Mucosa of rectum (tissue), 2 donors: Measurements from ENCODE around the gene CAMTA1.
A peak's percentile ranks its signal among the peaks of the same experiment; 100 is the strongest.

Source experiments
- H3K27ac ChIP-seq, 2 donors: one replicate each; pipeline ENCODE4 v1.7.0; 2013; ENCODE audit warnings: inconsistent platforms in 2 of 2, low read depth in 2 of 2, low read length in 2 of 2
- H3K27me3 ChIP-seq, 2 donors: one replicate each; pipeline ENCODE4 v1.7.0; 2013; ENCODE audit warnings: low read length in 2 of 2; ENCODE audit not compliant: control insufficient read depth in 2 of 2, insufficient read depth in 2 of 2
- H3K36me3 ChIP-seq, 2 donors: one replicate each; pipeline ENCODE4 v1.7.0; 2013; ENCODE audit warnings: low read length in 2 of 2; ENCODE audit not compliant: control insufficient read depth in 2 of 2, insufficient read depth in 2 of 2
- H3K4me1 ChIP-seq, 2 donors: one replicate each; pipeline ENCODE4 v1.7.0; 2013; ENCODE audit warnings: low read length in 2 of 2, mild to moderate bottlenecking in 1 of 2; ENCODE audit not compliant: control insufficient read depth in 2 of 2, insufficient read depth in 2 of 2
- H3K4me3 ChIP-seq, 2 donors: one replicate each; pipeline ENCODE4 v1.7.0; 2013; ENCODE audit warnings: low read length in 2 of 2
- H3K9ac ChIP-seq, 2 donors: one replicate each; pipeline ENCODE4 v1.7.0; 2013; ENCODE audit warnings: low read length in 2 of 2, low read depth in 1 of 2, mild to moderate bottlenecking in 1 of 2
- H3K9me3 ChIP-seq, 2 donors: one replicate each; pipeline ENCODE4 v1.7.0; 2013; ENCODE audit warnings: low read length in 2 of 2; ENCODE audit not compliant: control insufficient read depth in 2 of 2
- donor health status: healthy.
- donor health status: Normal muscosa, but diverticular disease.

CAMTA1 gene

DNA sequence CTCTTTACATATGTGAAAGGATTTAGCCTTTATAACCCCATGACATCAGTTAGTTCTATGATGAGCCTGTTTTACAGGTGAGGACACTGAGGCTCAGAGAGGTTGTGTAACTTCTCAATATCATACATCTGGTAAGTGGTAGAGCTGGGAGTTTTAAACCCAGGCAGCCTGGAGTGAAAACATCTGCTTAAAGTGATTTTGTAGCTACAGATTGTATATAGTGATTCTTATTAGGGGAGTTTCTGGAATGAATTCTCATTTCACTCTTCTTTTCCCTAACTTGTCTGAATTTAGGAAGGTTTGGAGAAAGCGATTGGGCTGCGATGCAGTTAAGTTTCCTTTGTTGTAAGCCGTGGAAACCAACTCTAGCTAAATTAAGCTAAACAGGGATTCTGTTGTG is 175.6 kb downstream of the CAMTA1 start:
- no peaks in the 10 kb centered on the region for H3K36me3 ChIP-seq
- H3K9me3 ChIP-seq = no peaks in the 10 kb centered on the region
- no peaks in the 10 kb centered on the region for H3K27me3 ChIP-seq
- H3K9ac ChIP-seq = no peak overlapping the region
- H3K4me1 ChIP-seq = peaks cover 12 to 22% of the 10 kb centered on the region in 2 donors
- H3K27ac ChIP-seq = no peak overlapping the region
- no peak overlapping the region for H3K4me3 ChIP-seq

DNA sequence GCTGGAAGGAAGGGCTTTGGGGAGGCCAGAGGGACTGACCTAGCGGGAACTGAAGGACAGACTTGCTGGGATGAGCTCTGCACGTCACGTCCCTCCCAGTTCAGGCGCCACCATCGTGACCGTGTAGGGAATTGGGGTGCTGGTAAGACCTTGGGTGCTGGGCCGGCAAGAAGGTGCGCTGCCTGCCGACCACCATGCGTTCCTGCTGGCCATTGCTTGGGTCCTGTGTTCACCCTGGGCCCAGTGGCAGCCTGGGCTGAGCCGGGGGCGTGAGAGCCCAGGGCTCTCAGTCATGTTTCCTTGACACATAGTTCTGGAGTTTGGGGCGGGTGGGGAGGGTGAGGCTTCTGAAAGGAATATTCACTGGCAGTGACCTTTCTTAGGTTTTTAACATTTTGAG is 176.0 kb downstream of the CAMTA1 start:
- Histone ChIP-seq H3K27ac (no peak overlapping the region), H3K36me3 (no peaks in the 10 kb centered on the region), H3K27me3 (no peaks in the 10 kb centered on the region), H3K9me3 (no peaks in the 10 kb centered on the region), H3K4me1 (peaks cover 10 to 22% of the 10 kb centered on the region in 2 donors), H3K9ac (no peak overlapping the region), H3K4me3 (no peak overlapping the region)

GRCh38 chr1:6961905-6962477 is 176.7 kb downstream of the CAMTA1 start:
- peak overlapping the region in 1 of 2 donors; percentile 41 for H3K4me3 ChIP-seq

GRCh38 chr1:6962478-6962995 is 177.3 kb downstream of the CAMTA1 start:
- Histone ChIP-seq H3K36me3 (no peaks in the 10 kb centered on the region), H3K9me3 (no peaks in the 10 kb centered on the region), H3K4me3 (no peak overlapping the region), H3K9ac (no peak overlapping the region), H3K4me1 (peaks cover 10 to 22% of the 10 kb centered on the region in 2 donors), H3K27me3 (no peaks in the 10 kb centered on the region), H3K27ac (peak overlapping the region; percentile 23 to 28)

More at GRCh38 chr1:6961905-6962477, 176.7 kb downstream of the CAMTA1 start:
- Histone ChIP-seq H3K9me3 (no peaks in the 10 kb centered on the region), H3K4me1 (peaks cover 10 to 22% of the 10 kb centered on the region in 2 donors), H3K36me3 (no peaks in the 10 kb centered on the region), H3K27me3 (no peaks in the 10 kb centered on the region), H3K9ac (no peak overlapping the region), H3K27ac (no peak overlapping the region)

DNA sequence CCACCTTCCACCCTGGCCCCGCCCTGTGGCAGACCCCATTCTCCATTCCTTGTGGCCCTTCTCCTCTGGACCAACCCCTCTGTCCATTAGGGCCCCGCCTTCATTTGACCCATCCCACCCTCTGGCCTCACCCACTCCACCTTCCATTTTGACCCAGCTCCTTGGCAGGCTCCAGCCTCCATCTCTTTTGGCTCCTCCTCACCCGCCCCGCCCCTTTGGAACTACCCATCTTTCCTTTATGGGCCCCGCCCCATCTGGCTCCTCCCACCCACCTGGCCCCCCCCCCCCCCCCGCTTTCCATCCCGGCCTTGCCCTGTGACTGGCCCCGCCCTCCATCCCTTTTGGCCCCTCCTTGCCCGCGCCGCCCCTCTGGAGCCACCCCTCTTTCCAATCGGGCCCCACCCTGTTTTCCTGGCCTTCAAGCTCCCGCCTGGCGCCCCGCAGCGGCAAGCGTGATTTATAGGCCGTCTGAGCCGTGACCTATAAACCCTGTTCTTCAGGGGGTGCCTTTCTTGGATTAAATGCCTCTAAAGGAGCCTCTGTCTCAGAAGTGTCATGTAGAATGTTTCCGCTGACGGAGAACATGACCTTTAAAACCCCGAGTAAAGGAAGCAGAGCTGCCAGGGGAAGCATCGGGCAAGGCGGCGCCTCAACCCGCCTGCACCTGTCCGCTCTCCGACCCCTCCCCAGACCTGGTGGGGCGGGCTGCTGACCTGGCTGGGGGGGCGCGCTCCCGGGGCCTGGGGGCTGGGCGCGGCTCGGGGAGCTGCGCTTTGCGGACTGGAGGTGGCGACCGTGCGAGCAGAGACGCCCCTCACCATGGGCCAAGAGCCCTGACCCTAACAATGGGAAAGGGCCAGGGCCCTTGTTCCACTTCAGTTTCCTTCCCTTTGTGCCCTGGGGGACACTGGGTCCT is 178.0 kb downstream of the CAMTA1 start:
- Histone ChIP-seq H3K4me1 (peaks cover 10 to 22% of the 10 kb centered on the region in 2 donors), H3K9me3 (no peaks in the 10 kb centered on the region), H3K4me3 (peak overlapping the region; percentile 22 to 50), H3K27me3 (no peaks in the 10 kb centered on the region), H3K27ac (peak overlapping the region; percentile 48 to 65), H3K9ac (peak overlapping the region in 1 of 2 donors; percentile 41), H3K36me3 (no peaks in the 10 kb centered on the region)

GRCh38 chr1:6963912-6964307 is 178.7 kb downstream of the CAMTA1 start:
- H3K4me3 ChIP-seq = no peak overlapping the region
- H3K9me3 ChIP-seq = no peaks in the 10 kb centered on the region
- H3K27ac ChIP-seq = peak overlapping the region in 1 of 2 donors; percentile 48
- no peaks in the 10 kb centered on the region for H3K27me3 ChIP-seq
- peak overlapping the region in 1 of 2 donors; percentile 41 for H3K9ac ChIP-seq
- H3K36me3 ChIP-seq = no peaks in the 10 kb centered on the region
- peaks cover 10 to 22% of the 10 kb centered on the region in 2 donors for H3K4me1 ChIP-seq

DNA sequence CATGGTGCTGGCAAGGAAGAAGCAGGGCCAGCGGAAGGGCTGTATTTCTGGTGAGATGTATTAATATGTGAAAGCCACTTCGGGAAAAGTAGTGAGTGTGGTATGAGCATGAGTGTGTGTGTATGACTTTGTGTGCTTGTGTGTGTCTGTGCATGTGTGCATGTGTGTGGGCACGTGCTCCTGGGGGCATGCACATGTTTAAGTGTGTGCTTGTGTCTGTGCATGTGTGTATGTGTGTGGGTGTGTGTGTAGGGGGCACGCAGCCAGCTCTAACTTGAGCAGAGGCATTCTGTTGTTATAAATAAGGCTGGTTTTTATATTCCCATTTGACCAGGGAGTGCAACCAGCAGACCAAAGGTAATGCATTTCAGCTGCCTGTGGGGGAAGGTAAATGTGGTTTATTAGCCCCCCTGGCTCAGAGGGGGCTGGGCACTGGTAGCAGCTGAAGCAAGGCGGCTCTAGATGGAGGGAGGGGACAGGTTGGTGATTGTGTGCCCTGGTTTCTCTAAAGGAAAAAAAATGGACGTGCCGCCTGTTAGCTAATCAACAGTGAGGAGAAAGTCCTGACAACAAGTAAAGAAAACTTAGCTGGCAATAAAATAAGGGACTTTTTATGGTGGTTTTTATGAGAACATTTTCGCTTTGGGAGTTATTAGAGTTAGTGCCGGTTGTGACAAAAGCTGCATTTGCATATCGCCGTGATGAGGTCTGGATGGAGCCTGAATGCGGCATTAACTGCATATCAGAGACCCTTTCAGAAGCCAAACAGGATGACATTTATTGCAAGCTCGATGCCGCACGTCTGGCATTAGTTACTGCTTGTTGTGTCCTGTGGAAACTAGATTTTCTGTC is 180.1 kb downstream of the CAMTA1 start:
- Histone ChIP-seq H3K27me3 (no peaks in the 10 kb centered on the region), H3K36me3 (no peaks in the 10 kb centered on the region), H3K9me3 (no peaks in the 10 kb centered on the region), H3K4me3 (peak overlapping the region; percentile 40 to 45), H3K27ac (peak overlapping the region; percentile 19 to 38), H3K4me1 (peaks cover 10 to 22% of the 10 kb centered on the region in 2 donors), H3K9ac (peak overlapping the region in 1 of 2 donors; percentile 5)

DNA sequence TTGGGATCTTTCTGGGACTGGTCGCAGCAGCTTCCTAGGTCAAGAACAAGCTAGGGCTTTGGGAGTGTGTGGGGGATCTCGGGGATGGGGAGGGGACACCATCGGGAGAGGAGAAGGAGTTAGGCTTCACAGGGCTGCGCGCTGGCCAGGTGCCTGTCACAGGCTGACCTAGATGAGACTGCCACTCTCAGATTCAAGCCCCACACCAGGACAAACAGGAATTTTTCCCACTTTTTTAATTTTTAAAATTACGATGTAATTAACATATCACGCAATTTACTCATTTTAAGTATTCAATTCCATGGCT is 180.6 kb downstream of the CAMTA1 start:
- Histone ChIP-seq H3K27ac (no peak overlapping the region), H3K9ac (no peak overlapping the region), H3K9me3 (no peaks in the 10 kb centered on the region), H3K36me3 (no peaks in the 10 kb centered on the region), H3K4me1 (peaks cover 10 to 22% of the 10 kb centered on the region in 2 donors), H3K4me3 (peak overlapping the region; percentile 40 to 45), H3K27me3 (no peaks in the 10 kb centered on the region)

DNA sequence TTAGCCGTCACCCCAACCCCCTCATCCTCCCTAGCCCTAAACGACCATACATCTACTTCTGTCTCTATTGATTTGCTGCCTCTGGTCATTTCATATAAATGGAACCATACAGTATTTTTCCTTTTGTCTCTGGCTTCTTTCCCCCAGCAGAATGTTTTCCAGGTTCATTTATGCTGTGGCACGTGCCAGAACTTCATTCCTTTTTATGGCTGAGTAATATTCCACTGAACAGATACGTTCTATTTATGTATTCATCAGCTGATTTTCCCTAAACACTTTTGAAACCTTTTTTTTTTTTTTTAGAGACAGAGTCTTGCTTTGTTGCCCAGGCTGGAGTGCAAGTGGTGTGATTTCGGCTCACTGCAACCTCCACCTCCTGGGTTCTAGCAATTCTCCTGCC is 181.1 kb downstream of the CAMTA1 start:
- Histone ChIP-seq H3K4me1 (peaks cover 7 to 22% of the 10 kb centered on the region in 2 donors), H3K4me3 (no peak overlapping the region), H3K9me3 (no peaks in the 10 kb centered on the region), H3K9ac (no peak overlapping the region), H3K27ac (no peak overlapping the region), H3K36me3 (no peaks in the 10 kb centered on the region), H3K27me3 (no peaks in the 10 kb centered on the region)
